H1 (cell line): ENCODE results near the gene ETS1. TPM values are rescaled to one million over a fixed set of nuclear protein-coding genes. Genes with fewer than 3 reads are reported as not detected.

Experiments
- CTCF ChIA-PET: fragments of 300-600 bp; sonication (Branson Sonifier 250); formaldehyde crosslinking; loops from one replicate; lab custom pipeline; 2021; ENCODE audit not compliant: partially characterized antibody; lab: Charles Lee
- POLR2A ChIA-PET: fragments of 300-600 bp; sonication (Branson Sonifier 250); formaldehyde crosslinking; loops from one replicate; lab custom pipeline; 2021; ENCODE audit warnings: inconsistent platforms; ENCODE audit not compliant: partially characterized antibody; lab: Charles Lee
- DNase-seq, 2 experiments: peaks; one replicate each; pipeline versions ENCODE4 v3.0.0 to v3.0.0-alpha.2; 2010 to 2022; ENCODE audit warnings: low spot score in 2 of 2, low read depth in 1 of 2, mixed read lengths in 1 of 2
- FAIRE-seq: peaks from 2 replicates; lab custom pipeline; 2011; peaks lifted over from hg19 to GRCh38; lab: Jason Lieb, UNC
- H2AFZ ChIP-seq: 2 replicates; pipeline ENCODE4 v1.8.1; 2012; ENCODE audit warnings: low read length, inconsistent platforms
- H2AK5ac ChIP-seq: 2 replicates; pipeline ENCODE4 v1.6.1; 2013; ENCODE audit warnings: low read depth, low read length
- H2BK120ac ChIP-seq: replicated peaks from 2 replicates; pipeline ENCODE3; 2013; ENCODE audit warnings: low read depth, low read length, inconsistent platforms
- H2BK12ac ChIP-seq: 2 replicates; pipeline ENCODE4 v1.6.1; 2013; ENCODE audit warnings: low read depth, low read length
- H2BK15ac ChIP-seq: 2 replicates; pipeline ENCODE4 v1.6.1; 2013; ENCODE audit warnings: low read length
- H2BK20ac ChIP-seq: 2 replicates; pipeline ENCODE4 v1.6.1; 2013; ENCODE audit warnings: low read length
- H2BK5ac ChIP-seq: 2 replicates; pipeline ENCODE4 v1.6.1; 2013; ENCODE audit warnings: low read depth, low read length
- H3K14ac ChIP-seq: 2 replicates; pipeline ENCODE4 v1.6.1; 2013; ENCODE audit warnings: inconsistent platforms; ENCODE audit not compliant: insufficient read length
- H3K18ac ChIP-seq: 2 replicates; pipeline ENCODE4 v1.6.1; 2013; ENCODE audit warnings: low read length; ENCODE audit errors: extremely low read depth
- H3K23ac ChIP-seq: 2 replicates; pipeline ENCODE4 v1.6.1; 2013; ENCODE audit warnings: inconsistent platforms; ENCODE audit not compliant: insufficient read length
- H3K23me2 ChIP-seq: 2 replicates; pipeline ENCODE4 v1.6.1; 2013; ENCODE audit warnings: low read depth, low read length
- H3K27ac ChIP-seq: 2 replicates; pipeline ENCODE4 v1.6.1; 2011; ENCODE audit warnings: low read depth, low read length, inconsistent platforms
- H3K27me3 ChIP-seq, 4 experiments: replicated peaks in 1 of 4; 1 replicate in 1 of 4; 2 replicates in 3 of 4; pipeline versions ENCODE4 v1.6.1 to v1.8.1; 2011 to 2013; ENCODE audit warnings: low read length in 3 of 4, mild to moderate bottlenecking in 3 of 4, inconsistent platforms in 2 of 4, mixed read lengths in 2 of 4, moderate library complexity in 1 of 4; ENCODE audit not compliant: control insufficient read depth in 3 of 4, insufficient read depth in 3 of 4; ENCODE audit errors: extremely low read depth in 1 of 4
- H3K36me3 ChIP-seq, 4 experiments: 2 replicates each; pipeline versions ENCODE4 v1.6.1 to v1.8.1; 2011 to 2013; ENCODE audit warnings: mild to moderate bottlenecking in 4 of 4, low read length in 3 of 4, moderate library complexity in 2 of 4, control low read depth in 1 of 4, inconsistent platforms in 1 of 4; ENCODE audit not compliant: insufficient read depth in 4 of 4, control insufficient read depth in 2 of 4
- H3K4ac ChIP-seq: replicated peaks from 2 replicates; pipeline ENCODE3; 2013; ENCODE audit warnings: low read length, low read depth, mixed read lengths, inconsistent platforms; ENCODE audit not compliant: insufficient read length
- H3K4me1 ChIP-seq, 4 experiments: replicated peaks in 1 of 4; 1 replicate in 1 of 4; 2 replicates in 3 of 4; pipeline versions ENCODE4 v1.6.1 to v1.8.1; 2011 to 2013; ENCODE audit warnings: low read length in 3 of 4, inconsistent platforms in 2 of 4, mixed read lengths in 1 of 4; ENCODE audit not compliant: insufficient read depth in 4 of 4, control insufficient read depth in 3 of 4
- H3K4me2 ChIP-seq, 2 experiments: 2 replicates each; pipeline versions ENCODE4 v1.6.1 to v1.8.1; 2011 to 2013; ENCODE audit warnings: low read depth in 2 of 2, low read length in 2 of 2, control low read depth in 1 of 2, inconsistent platforms in 1 of 2, mild to moderate bottlenecking in 1 of 2; ENCODE audit not compliant: insufficient read depth in 1 of 2
- H3K4me3 ChIP-seq, 4 experiments: fragments of 200-600, 300-600 bp in 1 of 4; sonication (generic), shearing (Covaris generic), sonication (Bioruptor Twin) in 1 of 4; 2 replicates each; pipeline versions ENCODE4 v1.5.1 to v1.8.1; 2011 to 2016; ENCODE audit warnings: low read length in 4 of 4, low read depth in 3 of 4, control low read depth in 2 of 4, inconsistent platforms in 2 of 4, mild to moderate bottlenecking in 2 of 4, mixed read lengths in 1 of 4, moderate library complexity in 1 of 4; ENCODE audit not compliant: insufficient read depth in 2 of 4; ENCODE audit errors: extremely low read depth in 1 of 4
- H3K56ac ChIP-seq: replicated peaks from 2 replicates; pipeline ENCODE3; 2013; ENCODE audit warnings: low read depth, mild to moderate bottlenecking, mixed read lengths, low read length, inconsistent platforms; ENCODE audit not compliant: insufficient read length
- H3K79me1 ChIP-seq: 2 replicates; pipeline ENCODE4 v1.6.1; 2013; ENCODE audit warnings: low read depth, low read length, control low read depth
- H3K79me2 ChIP-seq, 2 experiments: 2 replicates each; pipeline versions ENCODE4 v1.6.1 to v1.8.1; 2012 to 2013; ENCODE audit warnings: low read length in 2 of 2, mild to moderate bottlenecking in 2 of 2, inconsistent platforms in 1 of 2; ENCODE audit not compliant: insufficient read depth in 2 of 2, control insufficient read depth in 1 of 2
- H3K9ac ChIP-seq, 4 experiments: replicated peaks in 1 of 4; 1 replicate in 1 of 4; 2 replicates in 3 of 4; pipeline versions ENCODE4 v1.6.1 to v1.8.1; 2011 to 2013; ENCODE audit warnings: low read depth in 3 of 4, low read length in 3 of 4, control low read depth in 2 of 4, mild to moderate bottlenecking in 2 of 4, moderate library complexity in 2 of 4, inconsistent platforms in 1 of 4; ENCODE audit errors: extremely low read depth in 1 of 4
- H3K9me3 ChIP-seq, 2 experiments: 2 replicates each; pipeline versions ENCODE4 v1.6.1 to v1.8.1; 2012 to 2013; ENCODE audit warnings: mild to moderate bottlenecking in 2 of 2, moderate library complexity in 2 of 2, control low read depth in 1 of 2, inconsistent platforms in 1 of 2, low read depth in 1 of 2, low read length in 1 of 2, mixed read lengths in 1 of 2; ENCODE audit not compliant: insufficient read depth in 2 of 2
- H4K20me1 ChIP-seq, 2 experiments: replicated peaks in 1 of 2; 2 replicates each; pipeline versions ENCODE3 to v1.8.1; 2011 to 2013; ENCODE audit warnings: inconsistent platforms in 2 of 2, low read length in 2 of 2, mild to moderate bottlenecking in 1 of 2; ENCODE audit not compliant: insufficient read depth in 2 of 2, control insufficient read depth in 1 of 2
- H4K5ac ChIP-seq: 2 replicates; pipeline ENCODE4 v1.6.1; 2013; ENCODE audit warnings: low read length, low read depth, mixed read lengths, inconsistent platforms; ENCODE audit not compliant: insufficient read length
- H4K8ac ChIP-seq: 2 replicates; pipeline ENCODE4 v1.8.0; 2013; ENCODE audit warnings: mild to moderate bottlenecking, moderate library complexity, low read length, inconsistent platforms; ENCODE audit not compliant: insufficient read depth; ENCODE audit errors: extremely low read depth
- H4K91ac ChIP-seq: replicated peaks from 2 replicates; pipeline ENCODE3; 2013; ENCODE audit warnings: low read length, mixed read lengths, inconsistent platforms; ENCODE audit not compliant: insufficient read length
- ATF2 ChIP-seq: IDR thresholded peaks from 2 replicates; pipeline ENCODE4 v1.6.1; 2012; ENCODE audit warnings: low read length, inconsistent platforms
- CHD1 ChIP-seq: IDR thresholded peaks from 2 replicates; pipeline ENCODE4 v1.6.1; 2012; ENCODE audit warnings: low read depth, low read length, improper control_type of control experiment
- RBBP5 ChIP-seq: IDR thresholded peaks from 2 replicates; pipeline ENCODE4 v1.7.1; 2012; ENCODE audit warnings: low read depth, mild to moderate bottlenecking, inconsistent platforms, low read length, moderate library complexity, borderline replicate concordance
- RNF2 ChIP-seq: fragments of 200-900, 300-1000 bp; sonication (generic); IDR thresholded peaks from 2 replicates; pipeline ENCODE4 v1.7.1; 2016; ENCODE audit warnings: borderline replicate concordance, low read depth, mild to moderate bottlenecking, antibody characterized with exemption, low read length; ENCODE audit not compliant: poor library complexity, severe bottlenecking; ENCODE audit errors: missing control alignments
- RXRA ChIP-seq: IDR thresholded peaks from 2 replicates; pipeline ENCODE4 v1.6.1; 2011; ENCODE audit warnings: low read depth, mild to moderate bottlenecking, low read length, moderate library complexity; ENCODE audit not compliant: insufficient read depth
- SIRT6 ChIP-seq: IDR thresholded peaks from one replicate; pipeline ENCODE4 v1.7.1; 2012; ENCODE audit warnings: low read length, inconsistent platforms
- YY1 ChIP-seq: IDR thresholded peaks from 2 replicates; pipeline ENCODE4 v1.6.1; 2011; ENCODE audit warnings: low read depth, mild to moderate bottlenecking, low read length
- WGBS, 2 experiments: shearing (Covaris generic) in 1 of 2; methylation state at CpG; one replicate each; pipeline versions ENCODE4 v1.1.6 to v1.1.7; 2013 to 2015; ENCODE audit warnings: low lambda C conversion rate in 2 of 2, mixed read lengths in 2 of 2, inconsistent platforms in 1 of 2, low coverage in 1 of 2, missing lambda C conversion rate in 1 of 2; ENCODE audit not compliant: insufficient replicate concordance in 2 of 2, insufficient coverage in 1 of 2, insufficient read length in 1 of 2; ENCODE audit errors: extremely low coverage in 1 of 2, missing lambda C conversion rate in 1 of 2; 5-methylcytosine and 5-hydroxymethylcytosine counted together
- polyA plus RNA-seq, 7 experiments: library from polyadenylated mRNA; depleted of rRNA in 3 of 7; stranded (reverse) in 5 of 7; unstranded in 2 of 7; fragments of >200 nt in 5 of 7; fragments of 200-250 nt in 2 of 7; gene quantifications; 1 replicate in 5 of 7; 2 replicates in 1 of 7; 4 replicates in 1 of 7; pipeline versions ENCODE4 v1.2.1 to v1.2.3, GENCODE V29; 2011 to 2013; ENCODE audit warnings: missing spikeins in 2 of 7, mixed read lengths in 2 of 7
- total RNA-seq: library from RNA; stranded (reverse); fragmentation: NEBNext Ultra II Directional; extraction: Animal tissue kit (Norgen Biotek cat#: 25700); gene quantifications from 2 replicates; pipeline ENCODE4 v1.2.1, GENCODE V29; 2021
- TF ChIP-seq, protein P1 (sequence below): IDR thresholded peaks from 2 replicates; pipeline ENCODE4 v1.6.1; 2012; ENCODE audit warnings: inconsistent platforms

Gene ETS1
- total and polyA plus RNA-seq, 2 of the 8 experiments (the other 6 are each of a cell fraction or from before 2014, with no cell fraction given) = 10.0 to 35.3 TPM

DNA sequence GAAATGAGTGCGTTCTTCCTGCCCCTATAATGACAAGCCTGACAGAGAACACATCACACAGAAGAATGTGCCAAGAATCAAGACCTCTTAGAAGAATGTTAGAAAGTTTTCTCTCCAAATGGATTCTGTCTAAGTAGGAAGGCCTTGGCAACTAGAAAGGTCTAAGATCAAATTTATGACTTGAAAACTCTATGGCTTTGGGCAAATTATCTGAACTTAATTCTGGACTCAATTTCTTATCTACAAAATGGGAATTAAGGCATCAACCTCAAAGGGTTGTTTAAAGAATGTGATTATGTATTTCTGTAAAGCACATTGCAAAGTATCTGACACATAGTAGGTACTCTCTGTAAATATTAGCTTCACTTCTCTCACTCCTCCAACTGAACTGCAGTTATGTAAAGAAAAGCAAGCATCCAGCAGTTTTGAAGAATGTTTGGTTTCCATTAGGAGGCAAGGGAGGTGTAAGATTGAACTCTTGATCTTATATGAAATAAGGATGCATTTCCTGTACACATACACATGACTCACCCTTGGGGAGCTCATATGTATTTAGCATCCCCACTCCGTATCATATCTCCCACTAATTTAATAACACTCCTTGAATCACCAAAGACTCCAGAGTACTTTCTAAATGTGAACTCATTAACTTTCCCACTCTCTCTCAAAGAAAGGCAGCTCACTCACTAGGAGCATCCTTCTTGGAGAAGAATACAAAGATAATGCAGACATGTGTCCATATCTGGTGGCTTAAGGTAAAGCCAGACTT is 77.6 kb downstream of the ETS1 start:
- Histone ChIP-seq H4K91ac (no peak overlapping the region), H4K20me1 (peaks cover 0 to 2% of the 10 kb centered on the region in 2 experiments), H3K79me1 (no peaks in the 10 kb centered on the region; the same call in 1 of the 2 replicates), H4K8ac (no peak overlapping the region), H3K9ac (no peak overlapping the region), H3K56ac (no peak overlapping the region), H3K18ac (no peak overlapping the region), H2BK15ac (no peak overlapping the region), H3K36me3 (no peaks in the 10 kb centered on the region), H3K14ac (no peak overlapping the region), H3K27me3 (no peaks in the 10 kb centered on the region), H2BK12ac (no peak overlapping the region), H3K23me2 (no peaks in the 10 kb centered on the region), H2BK20ac (no peak overlapping the region), H2AK5ac (no peak overlapping the region), H3K4me3 (no peak overlapping the region), H2BK5ac (no peak overlapping the region)
- CTCF ChIA-PET = interaction anchor here (0.8 kb wide), 1 partner anchor 44 kb away, joined by 3 read pairs; no protein-coding TSS in a partner anchor
- no peak for FAIRE-seq
- WGBS, 2 experiments = 94% methylated on average over 2 of the region's 2 CpGs; no CpG with 5 or more reads in 1 of the 2 experiments
- no peak for TF ChIP-seq RXRA
- TF ChIP-seq RNF2 = no peak
- TF ChIP-seq YY1 = no peak
- no peak for TF ChIP-seq RBBP5
- no peak for TF ChIP-seq CHD1
- TF ChIP-seq, protein P1, sequence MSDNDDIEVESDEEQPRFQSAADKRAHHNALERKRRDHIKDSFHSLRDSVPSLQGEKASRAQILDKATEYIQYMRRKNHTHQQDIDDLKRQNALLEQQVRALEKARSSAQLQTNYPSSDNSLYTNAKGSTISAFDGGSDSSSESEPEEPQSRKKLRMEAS = no peak
- no peak for TF ChIP-seq SIRT6
- TF ChIP-seq ATF2 = no peak
- TF ChIP-seq, all 59 proteins: peak for 0
- no peak overlapping the region for H2AFZ ChIP-seq
- no peak overlapping the region for H3K23ac ChIP-seq
- peaks cover 0 to 4% (median 2%) of the 10 kb centered on the region in 4 experiments; a peak in 3 of 7 replicates for H3K4me1 ChIP-seq
- no peak for DNase-seq
- no peak overlapping the region for H3K4ac ChIP-seq
- H3K4me2 ChIP-seq = no peak overlapping the region
- POLR2A ChIA-PET = no interaction called here
- no peak overlapping the region for H2BK120ac ChIP-seq
- no peak overlapping the region for H3K27ac ChIP-seq
- H3K9me3 ChIP-seq = no peaks in the 10 kb centered on the region
- H4K5ac ChIP-seq = no peak overlapping the region
- no peaks in the 10 kb centered on the region for H3K79me2 ChIP-seq
